H9 (cell line): ENCODE measurements around the gene ANKRD29. TPM values are rescaled to one million over a fixed set of nuclear protein-coding genes. Genes with fewer than 3 reads are reported as not detected.

Source experiments
- DNase-seq: peaks from one replicate; pipeline ENCODE4 v3.0.0-alpha.2; 2017
- H2AFZ ChIP-seq: one replicate; pipeline ENCODE4 v1.6.1; 2013; ENCODE audit warnings: mild to moderate bottlenecking, low read length, control low read depth, moderate library complexity
- H2AK5ac ChIP-seq: 2 replicates; pipeline ENCODE4 v1.6.1; 2013; ENCODE audit warnings: low read length, control low read depth, mixed read lengths; ENCODE audit not compliant: insufficient read length
- H2BK120ac ChIP-seq: one replicate; pipeline ENCODE4 v1.6.1; 2013; ENCODE audit warnings: low read depth, mild to moderate bottlenecking, low read length, control low read depth, inconsistent platforms; ENCODE audit not compliant: poor library complexity, severe bottlenecking
- H2BK12ac ChIP-seq: 2 replicates; pipeline ENCODE4 v1.6.1; 2013; ENCODE audit warnings: low read length, control low read depth, mixed read lengths, low read depth; ENCODE audit not compliant: insufficient read length
- H2BK15ac ChIP-seq: 2 replicates; pipeline ENCODE4 v1.6.1; 2013; ENCODE audit warnings: low read depth, low read length, control low read depth
- H2BK20ac ChIP-seq: one replicate; pipeline ENCODE4 v1.6.1; 2013; ENCODE audit warnings: low read depth, mild to moderate bottlenecking, low read length, control low read depth, inconsistent platforms; ENCODE audit not compliant: poor library complexity, severe bottlenecking
- H2BK5ac ChIP-seq: 2 replicates; pipeline ENCODE4 v1.6.1; 2013; ENCODE audit warnings: low read length, control low read depth, mixed read lengths; ENCODE audit not compliant: insufficient read length
- H3K14ac ChIP-seq: 2 replicates; pipeline ENCODE4 v1.6.1; 2013; ENCODE audit warnings: low read length, control low read depth; ENCODE audit not compliant: insufficient read depth
- H3K18ac ChIP-seq: 2 replicates; pipeline ENCODE4 v1.6.1; 2013; ENCODE audit warnings: low read depth, mild to moderate bottlenecking, mixed read lengths, low read length, control low read depth; ENCODE audit not compliant: insufficient read length
- H3K23ac ChIP-seq: 2 replicates; pipeline ENCODE4 v1.6.1; 2013; ENCODE audit warnings: low read length, control low read depth, mixed read lengths, low read depth; ENCODE audit not compliant: insufficient read length
- H3K23me2 ChIP-seq: 2 replicates; pipeline ENCODE4 v1.6.1; 2013; ENCODE audit warnings: low read depth, mild to moderate bottlenecking, mixed read lengths, low read length, control low read depth; ENCODE audit not compliant: insufficient read length, poor library complexity, severe bottlenecking
- H3K27ac ChIP-seq: 2 replicates; pipeline ENCODE4 v1.5.1; 2013; ENCODE audit warnings: low read length, control low read depth, mixed read lengths, low read depth; ENCODE audit not compliant: insufficient read length
- H3K27me3 ChIP-seq: 2 replicates; pipeline ENCODE4 v1.6.1; 2013; ENCODE audit warnings: low read length, control low read depth, inconsistent platforms; ENCODE audit not compliant: insufficient read depth
- H3K4ac ChIP-seq: 2 replicates; pipeline ENCODE4 v1.6.1; 2013; ENCODE audit warnings: low read depth, mild to moderate bottlenecking, control low read depth, inconsistent platforms, low read length, moderate library complexity
- H3K4me1 ChIP-seq: 2 replicates; pipeline ENCODE4 v1.6.1; 2013; ENCODE audit warnings: low read length, control low read depth, inconsistent platforms; ENCODE audit not compliant: insufficient read depth
- H3K4me2 ChIP-seq: 2 replicates; pipeline ENCODE4 v1.6.1; 2013; ENCODE audit warnings: low read length, control low read depth, mixed read lengths; ENCODE audit not compliant: insufficient read length, insufficient read depth
- H3K56ac ChIP-seq: 2 replicates; pipeline ENCODE4 v1.6.1; 2013; ENCODE audit warnings: low read depth, mild to moderate bottlenecking, mixed read lengths, low read length, control low read depth; ENCODE audit not compliant: insufficient read length
- H3K79me1 ChIP-seq: 2 replicates; pipeline ENCODE4 v1.6.1; 2013; ENCODE audit warnings: low read depth, mild to moderate bottlenecking, moderate library complexity, low read length, control low read depth, inconsistent platforms; ENCODE audit not compliant: insufficient read depth, poor library complexity, severe bottlenecking
- H3K79me2 ChIP-seq: 2 replicates; pipeline ENCODE4 v1.6.1; 2013; ENCODE audit warnings: low read length, control low read depth, inconsistent platforms; ENCODE audit not compliant: insufficient read depth
- H3K9ac ChIP-seq: 2 replicates; pipeline ENCODE4 v1.6.1; 2013; ENCODE audit warnings: low read length, control low read depth, mixed read lengths; ENCODE audit not compliant: insufficient read length; ENCODE audit errors: extremely low read depth
- H3K9me3 ChIP-seq: one replicate; pipeline ENCODE4 v1.6.1; 2013; ENCODE audit warnings: low read depth, low read length, inconsistent platforms; ENCODE audit not compliant: control insufficient read depth
- H3T11ph ChIP-seq: one replicate; pipeline ENCODE4 v1.6.1; 2013; ENCODE audit warnings: mild to moderate bottlenecking, low read length, control low read depth, inconsistent platforms
- H4K20me1 ChIP-seq: one replicate; pipeline ENCODE4 v1.6.1; 2013; ENCODE audit not compliant: control insufficient read depth, insufficient read length, insufficient read depth
- H4K5ac ChIP-seq: 2 replicates; pipeline ENCODE4 v1.6.1; 2013; ENCODE audit warnings: low read depth, mild to moderate bottlenecking, mixed read lengths, low read length, control low read depth; ENCODE audit not compliant: insufficient read length
- H4K8ac ChIP-seq: replicated peaks from 2 replicates; pipeline ENCODE4 v1.6.1; 2013; ENCODE audit warnings: low read length, control low read depth, mixed read lengths, low read depth; ENCODE audit not compliant: insufficient read length
- H4K91ac ChIP-seq: 2 replicates; pipeline ENCODE4 v1.6.1; 2013; ENCODE audit warnings: low read depth, mild to moderate bottlenecking, moderate library complexity, mixed read lengths, low read length, control low read depth; ENCODE audit not compliant: insufficient read length
- H3K27ac Mint-ChIP-seq, 3 experiments: 2 replicates in 2 of 3; 3 replicates in 1 of 3; pipeline ENCODE4 v1.8.0; 2020 to 2021; ENCODE audit warnings: mixed read lengths in 3 of 3, mild to moderate bottlenecking in 1 of 3, moderate library complexity in 1 of 3
- H3K27me3 Mint-ChIP-seq: 2 replicates; pipeline ENCODE4 v1.8.0; 2021; ENCODE audit warnings: low read depth, mild to moderate bottlenecking, moderate library complexity, mixed read lengths
- H3K36me3 Mint-ChIP-seq, 3 experiments: 2 replicates in 2 of 3; 3 replicates in 1 of 3; pipeline ENCODE4 v1.8.0; 2020 to 2021; ENCODE audit warnings: low read depth in 3 of 3, mixed read lengths in 3 of 3; ENCODE audit not compliant: insufficient read depth in 1 of 3
- H3K4me1 Mint-ChIP-seq, 2 experiments: 2 replicates each; pipeline ENCODE4 v1.8.0; 2020; ENCODE audit warnings: mixed read lengths in 2 of 2
- H3K4me3 Mint-ChIP-seq, 2 experiments: 2 replicates in 1 of 2; 3 replicates in 1 of 2; pipeline ENCODE4 v1.8.0; 2020 to 2021; ENCODE audit warnings: mild to moderate bottlenecking in 2 of 2, mixed read lengths in 2 of 2, moderate library complexity in 1 of 2
- H3K9me3 Mint-ChIP-seq, 2 experiments: 2 replicates in 1 of 2; 3 replicates in 1 of 2; pipeline ENCODE4 v1.8.0; 2020; ENCODE audit warnings: mild to moderate bottlenecking in 2 of 2, mixed read lengths in 2 of 2, moderate library complexity in 1 of 2
- CTCF ChIP-seq: fragments of 200-600 bp; sonication (generic); conservative IDR thresholded peaks from 3 replicates; pipeline ENCODE4 v1.8.0; 2021; ENCODE audit warnings: antibody characterized with exemption, mild to moderate bottlenecking
- WGBS: extraction: QIAGEN DNeasy Blood & Tissue Kit; methylation state at CpG from one replicate; pipeline ENCODE4 v1.1.7; 2013; ENCODE audit warnings: missing lambda C conversion rate, low lambda C conversion rate, mixed read lengths; ENCODE audit not compliant: insufficient read length; ENCODE audit errors: extremely low coverage; 5-methylcytosine and 5-hydroxymethylcytosine counted together
- total RNA-seq: library from RNA; stranded (reverse); gene quantifications from 2 replicates; pipeline ENCODE4 v1.2.1, GENCODE V29; 2021

Gene ANKRD29
- total RNA-seq, 1 experiment from 2014 or later, result 2.1 TPM

- peaks cover 7% of the 10 kb centered on the region for H3K23me2 ChIP-seq
- Mint-ChIP-seq H3K36me3 (no peaks in the 10 kb centered on the region; a peak in 1 of 7 replicates), H3K27ac (no peak overlapping the region), H3K27me3 (peaks cover 60% of the 10 kb centered on the region), H3K9me3 (no peaks in the 10 kb centered on the region), H3K4me1 (peaks cover 9 to 11% of the 10 kb centered on the region in 2 experiments), H3K4me3 (peak overlapping the region; percentile 60 to 78)
- peaks cover 18% of the 10 kb centered on the region; the same call in 1 of the 2 replicates for H3K27me3 ChIP-seq
- H2AK5ac ChIP-seq, result no peak overlapping the region
- H2BK20ac ChIP-seq, result no peak overlapping the region
- H2BK12ac ChIP-seq, result no peak overlapping the region
- no peak overlapping the region for H2BK5ac ChIP-seq
- no peak overlapping the region for H3K18ac ChIP-seq
- no peaks in the 10 kb centered on the region for H3K79me1 ChIP-seq
- H4K8ac ChIP-seq, result no peak overlapping the region
- H3K79me2 ChIP-seq, result no peaks in the 10 kb centered on the region
- no CpG with 5 or more reads among the region's 85 CpGs for whole genome bisulfite sequencing
- no peak overlapping the region for H2BK120ac ChIP-seq
- no peak overlapping the region for H4K91ac ChIP-seq
- H3K9ac ChIP-seq, result no peak overlapping the region
- no peaks in the 10 kb centered on the region for H4K20me1 ChIP-seq
- H2BK15ac ChIP-seq, result no peak overlapping the region
- H3K4me2 ChIP-seq, result peak overlapping the region; percentile 47
- no peak for TF ChIP-seq CTCF
- peak; percentile 52 for DNase-seq
- no peak overlapping the region for H4K5ac ChIP-seq
- H3K9me3 ChIP-seq, result no peaks in the 10 kb centered on the region
- no peak overlapping the region for H3K56ac ChIP-seq
- H3K14ac ChIP-seq, result no peak overlapping the region; the same call in 1 of the 2 replicates
- no peak overlapping the region for H3K4ac ChIP-seq
- no peaks in the 10 kb centered on the region for H3K4me1 ChIP-seq
- no peak overlapping the region for H3K27ac ChIP-seq
- H3K23ac ChIP-seq, result no peak overlapping the region
- no peak overlapping the region for H3T11ph ChIP-seq
- no peak overlapping the region for H2AFZ ChIP-seq
These were observed 27.1 kb upstream of the ANKRD29 start for GRCh38 chr18:23689616-23690504.
